GM19238 (cell line): ENCODE results near the gene EML1.

Experiments used
- DNase-seq: peaks from one replicate; pipeline ENCODE4 v3.0.0; 2011; ENCODE audit warnings: low spot score; ENCODE audit not compliant: insufficient read length

The EML1 gene

GRCh38 chr14:99899578-99900178, 106.5 kb downstream of the EML1 start:
- no peak for DNase-seq

- DNase-seq = no peak
These were observed 109.7 kb downstream of the EML1 start for GRCh38 chr14:99902925-99903324.

DNA sequence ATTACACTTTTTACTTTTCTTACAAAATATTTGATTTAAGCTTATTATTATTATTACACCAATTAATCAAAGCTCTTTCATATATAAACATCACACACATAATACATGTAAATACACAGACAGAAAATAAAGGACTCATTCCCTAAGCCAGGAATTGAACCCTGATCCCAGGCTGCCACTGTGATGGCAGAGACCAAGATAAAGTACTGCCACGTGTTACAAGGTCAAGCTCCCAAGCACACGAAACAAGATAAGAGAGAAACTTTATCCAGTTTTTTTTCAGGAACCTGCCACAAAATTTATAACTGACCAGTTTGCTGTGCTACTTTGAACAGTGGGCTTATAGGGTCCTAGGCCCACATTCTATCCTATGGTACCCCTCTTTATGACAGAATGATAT, 111.3 kb downstream of the EML1 start:
- DNase-seq = no peak

GRCh38 chr14:99905121-99905520, 111.9 kb downstream of the EML1 start:
- DNase-seq = no peak

GRCh38 chr14:99907761-99908652, 114.8 kb downstream of the EML1 start:
- DNase-seq = no peak

DNA sequence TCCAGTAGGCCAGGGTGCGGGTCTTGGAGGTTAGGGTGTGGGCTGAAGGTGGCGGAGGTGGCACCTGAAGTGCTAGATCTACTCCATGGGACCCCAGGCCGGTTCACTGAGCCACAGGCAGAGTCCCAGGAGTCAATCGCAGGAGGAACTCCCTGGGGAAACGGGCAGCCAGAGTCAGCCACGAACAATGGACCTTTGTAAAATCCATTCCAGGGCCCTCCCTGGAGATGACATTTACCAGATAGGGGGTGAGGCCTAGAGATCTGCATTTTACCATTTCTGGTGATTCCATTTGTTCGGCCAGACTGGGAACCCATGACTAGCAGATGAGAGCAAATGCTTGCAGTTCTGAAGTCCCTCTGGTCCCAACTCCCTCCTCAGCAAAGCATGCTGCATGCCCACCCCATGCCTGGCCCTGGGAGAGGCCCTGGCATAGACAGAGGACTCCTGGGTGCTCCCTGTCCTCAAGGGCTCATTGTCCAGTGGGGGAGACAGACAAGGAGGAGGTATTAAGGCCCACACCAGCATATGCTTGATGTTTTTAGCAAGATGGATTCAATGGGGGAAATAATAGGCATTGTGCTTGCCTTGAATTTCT, 115.5 kb downstream of the EML1 start:
- no peak for DNase-seq

GRCh38 chr14:99909513-99910064, 116.4 kb downstream of the EML1 start:
- no peak for DNase-seq

DNA sequence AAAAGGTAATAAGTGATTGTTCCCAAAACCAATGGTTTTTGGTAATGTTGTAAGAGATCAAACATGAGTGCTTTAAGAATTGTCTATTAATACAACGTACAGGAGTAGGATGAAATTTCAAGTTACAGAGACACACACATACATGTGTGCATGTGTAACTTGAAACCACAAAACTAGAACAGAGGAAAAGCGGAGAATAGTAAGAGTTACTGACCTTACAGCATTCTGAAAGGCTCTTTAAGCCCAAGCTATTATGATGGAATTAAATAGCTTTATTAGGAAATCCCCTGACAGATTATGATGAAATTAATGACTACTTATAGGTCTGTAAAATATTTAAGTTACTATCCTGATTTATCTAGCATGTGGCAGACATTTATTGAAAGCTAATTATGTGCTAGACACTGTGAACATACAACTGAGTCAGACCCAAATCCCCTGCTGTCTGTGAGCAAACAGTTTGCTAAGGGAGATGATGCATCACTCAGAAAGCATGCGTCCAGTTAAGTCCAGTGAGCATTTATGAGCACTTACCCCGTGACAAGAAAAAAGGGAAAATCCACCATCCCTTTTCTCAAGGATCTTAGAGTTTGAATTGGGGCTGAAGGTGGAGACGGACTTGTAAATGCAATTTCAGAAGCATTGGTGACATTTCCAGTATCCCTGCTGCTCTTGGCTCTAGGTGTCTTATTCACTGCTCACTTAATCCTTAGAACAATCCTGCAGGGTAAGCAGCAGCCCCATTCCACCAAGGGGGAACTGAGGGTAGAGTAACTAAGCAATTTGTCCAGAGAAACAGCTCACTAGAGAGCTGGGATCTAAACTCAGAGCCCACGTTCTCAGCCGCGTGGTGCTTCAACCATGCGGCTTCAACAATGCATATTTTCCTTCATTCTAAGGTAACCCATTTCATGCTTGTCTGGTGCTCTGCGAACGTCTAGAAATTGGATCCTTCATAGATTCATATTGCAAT, 117.4 kb downstream of the EML1 start:
- no peak for DNase-seq

- no peak for DNase-seq
These were observed 122.3 kb downstream of the EML1 start for GRCh38 chr14:99915305-99916090.

GRCh38 chr14:99916091-99916383, 122.8 kb downstream of the EML1 start:
- DNase-seq = no peak

DNA sequence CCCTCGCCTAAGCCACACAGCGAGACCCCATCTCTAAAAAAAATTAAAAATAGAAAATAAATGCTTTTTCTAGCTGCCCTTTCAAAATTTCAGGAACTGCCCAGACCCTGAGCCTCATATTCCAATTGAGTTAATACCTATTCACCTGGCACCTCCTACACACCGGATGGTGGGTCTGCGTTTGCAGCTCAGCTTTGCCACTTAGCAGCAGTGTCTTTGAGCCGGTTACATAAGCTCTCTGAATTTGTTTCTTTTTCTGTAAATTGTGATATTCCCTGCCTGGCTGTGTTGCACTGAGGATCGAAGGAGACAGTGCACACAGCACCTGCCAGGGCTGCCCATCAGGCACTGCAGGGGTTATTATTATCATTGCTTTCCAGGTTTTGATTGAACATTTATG, 125.6 kb downstream of the EML1 start:
- no peak for DNase-seq

DNA sequence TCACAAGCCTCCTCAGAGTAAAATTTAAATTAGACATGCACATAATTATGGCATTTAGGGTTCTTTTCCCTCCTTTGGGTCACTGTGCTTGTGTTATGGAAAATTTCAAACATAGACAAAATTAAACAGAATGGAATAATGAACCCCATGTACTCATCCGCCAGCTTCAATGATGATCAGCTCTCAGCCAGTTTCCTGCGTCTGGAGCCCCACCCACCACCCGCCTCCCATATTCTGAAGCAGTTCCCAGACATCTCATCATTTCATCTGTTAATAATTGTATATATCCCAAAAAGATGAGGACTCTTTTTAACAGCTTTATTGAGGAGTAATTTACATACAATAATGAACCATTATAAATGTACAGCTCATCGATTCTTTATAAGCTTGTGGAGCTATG, 128.2 kb downstream of the EML1 start:
- no peak for DNase-seq

DNA sequence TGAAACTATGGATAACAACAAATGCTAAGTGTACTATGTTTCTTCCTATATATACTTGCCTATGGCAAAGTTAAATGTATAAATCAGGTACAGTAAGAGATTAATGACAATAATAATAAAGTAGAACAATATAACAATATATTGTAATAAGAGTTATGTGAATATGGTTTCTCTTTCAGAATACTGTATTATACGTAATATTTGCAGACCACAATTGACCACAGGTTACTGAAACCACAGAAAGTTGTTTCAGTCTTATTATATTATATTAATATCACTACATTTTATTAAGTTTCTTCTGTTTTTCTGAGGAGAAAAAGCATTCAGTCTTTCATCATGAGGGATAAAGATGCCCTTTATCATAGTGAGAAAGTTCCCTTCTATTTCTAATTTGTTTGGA, 131.2 kb downstream of the EML1 start:
- DNase-seq = no peak

DNA sequence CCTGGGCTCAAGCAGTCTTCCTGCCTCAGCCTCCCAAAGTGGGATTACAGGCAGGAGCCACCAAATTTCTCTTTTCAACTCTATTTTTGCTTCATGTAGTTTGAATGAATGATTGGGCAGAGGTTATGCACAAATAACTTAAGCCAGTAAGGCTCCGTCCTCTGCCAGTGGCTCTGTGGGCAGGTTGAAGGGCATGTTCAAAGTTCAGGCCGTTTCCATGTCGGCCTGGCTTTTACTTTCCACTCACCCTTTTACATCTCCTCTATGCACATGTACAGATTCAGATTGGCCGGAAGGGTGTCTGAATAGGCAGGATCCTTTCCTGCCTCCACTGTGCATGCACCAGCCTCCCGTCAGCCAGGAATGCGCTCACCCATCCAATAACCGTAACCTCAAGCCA, 132.3 kb downstream of the EML1 start:
- DNase-seq = no peak

DNA sequence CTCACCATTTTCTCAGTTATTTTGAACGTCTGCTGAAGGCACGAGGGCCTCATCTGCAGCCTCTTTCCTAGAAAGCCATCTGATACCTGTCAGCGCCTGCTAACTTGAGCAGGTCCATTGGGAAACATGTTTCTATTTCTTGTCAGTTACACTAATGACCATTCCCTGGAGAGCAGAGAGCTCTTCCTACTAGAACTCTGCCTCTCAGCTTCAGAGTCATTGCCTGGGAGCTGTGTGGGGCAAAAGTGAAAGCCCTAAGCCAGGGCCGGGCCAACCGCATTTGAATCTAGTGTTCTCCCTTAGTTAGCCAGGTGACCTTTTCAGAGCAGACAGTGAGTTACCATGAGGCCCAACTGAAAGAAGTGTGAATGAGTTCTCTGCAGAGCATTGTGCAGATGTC, 135.8 kb downstream of the EML1 start:
- DNase-seq = no peak

- no peak for DNase-seq
These were observed 136.4 kb downstream of the EML1 start for GRCh38 chr14:99929601-99930000.

DNA sequence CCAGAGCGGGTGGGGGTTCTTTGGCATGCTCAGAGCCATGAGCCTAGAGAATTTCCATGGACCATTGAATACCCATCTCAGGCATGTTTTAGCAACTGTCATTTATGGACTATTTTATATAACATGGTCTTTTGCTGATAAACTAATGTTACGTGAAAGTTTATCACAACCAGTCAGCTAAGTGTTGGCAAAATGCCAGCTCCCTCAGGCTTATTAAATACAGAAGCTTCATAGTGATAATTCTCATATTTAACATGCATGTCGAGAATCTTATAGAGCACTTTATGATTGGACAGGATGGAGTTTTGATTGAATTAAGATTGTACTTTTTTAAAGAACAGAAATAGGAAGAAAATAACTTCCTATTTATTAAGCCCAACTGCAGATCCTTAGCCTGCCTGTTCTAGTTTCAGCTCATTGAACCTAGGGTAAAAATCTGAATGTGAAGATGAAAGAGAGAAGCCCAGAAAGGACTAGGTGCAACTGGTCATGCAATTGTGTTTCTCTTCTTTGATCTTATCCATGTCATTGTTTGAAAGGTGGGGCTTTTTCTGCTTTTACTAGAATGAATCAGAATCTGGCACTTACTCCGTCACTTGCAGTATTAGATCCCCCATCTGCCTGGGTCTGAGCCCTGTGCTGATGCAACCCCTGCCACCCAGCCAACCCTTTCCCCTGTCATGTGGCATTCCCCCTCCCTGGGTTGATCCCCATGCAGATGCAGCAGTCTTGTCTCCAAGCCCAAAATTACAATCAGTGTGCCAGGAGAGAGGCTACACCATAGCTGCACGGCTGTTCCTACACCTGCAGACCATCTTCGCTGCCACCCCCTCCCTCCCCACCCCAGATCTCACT, 137.4 kb downstream of the EML1 start:
- DNase-seq = no peak

GRCh38 chr14:99931308-99931707, 138.1 kb downstream of the EML1 start:
- DNase-seq = no peak

GRCh38 chr14:99936056-99936455, 142.8 kb downstream of the EML1 start:
- DNase-seq = no peak
